HG02642 (cell line): ENCODE measurements around the gene ITGAV.
"Not testable (repeated sequence)": the region's sequence is repeated elsewhere in the genome, so short reads cannot be mapped to it uniquely, and the experiment has no call there.

Experiments
- ATAC-seq: cut with Tn5 transposase; IDR thresholded peaks from one replicate; pipeline ENCODE4 v1.9.1; 2021; ENCODE audit warnings: mild to moderate bottlenecking; ENCODE audit not compliant: unreplicated experiment, poor library complexity

The ITGAV gene

DNA sequence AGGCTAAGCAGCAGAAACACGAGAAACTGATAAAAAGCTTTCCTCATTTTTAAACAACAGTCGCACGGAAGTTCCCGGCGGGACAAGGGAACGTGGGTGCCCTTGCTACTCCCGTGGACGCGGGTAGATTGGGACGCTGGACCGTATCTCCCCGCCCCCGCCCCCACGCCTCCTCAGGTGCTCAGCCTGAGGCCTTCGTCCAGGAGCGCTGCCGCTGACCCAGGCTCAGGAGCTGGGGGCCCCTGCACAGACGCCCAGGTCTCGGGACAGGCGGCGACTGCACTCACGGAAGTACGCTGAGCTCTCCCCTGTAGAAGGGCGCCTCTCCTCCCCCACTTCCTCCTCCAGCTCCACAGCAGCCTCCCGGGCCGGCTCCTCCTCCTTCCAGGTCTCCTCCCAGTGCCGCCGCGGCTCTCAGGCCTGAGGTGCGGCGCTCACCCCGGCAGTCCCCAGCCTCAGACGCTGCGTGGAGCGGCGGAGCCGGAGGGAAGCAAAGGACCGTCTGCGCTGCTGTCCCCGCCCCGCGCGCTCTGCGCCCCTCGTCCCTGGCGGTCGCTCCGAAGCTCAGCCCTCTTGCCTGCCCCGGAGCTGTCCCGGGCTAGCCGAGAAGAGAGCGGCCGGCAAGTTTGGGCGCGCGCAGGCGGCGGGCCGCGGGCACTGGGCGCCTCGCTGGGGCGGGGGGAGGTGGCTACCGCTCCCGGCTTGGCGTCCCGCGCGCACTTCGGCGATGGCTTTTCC, at the start of gene ITGAV:
Gene ITGAV (plus strand): TSS at position 445 of the 738 bp plus-strand sequence. CDS start 283 bp downstream, at position 728.
- peak; percentile 98 for ATAC-seq

GRCh38 chr2:186540941-186541340, 48.9 kb upstream of the ITGAV start:
- ATAC-seq, result no peak

DNA sequence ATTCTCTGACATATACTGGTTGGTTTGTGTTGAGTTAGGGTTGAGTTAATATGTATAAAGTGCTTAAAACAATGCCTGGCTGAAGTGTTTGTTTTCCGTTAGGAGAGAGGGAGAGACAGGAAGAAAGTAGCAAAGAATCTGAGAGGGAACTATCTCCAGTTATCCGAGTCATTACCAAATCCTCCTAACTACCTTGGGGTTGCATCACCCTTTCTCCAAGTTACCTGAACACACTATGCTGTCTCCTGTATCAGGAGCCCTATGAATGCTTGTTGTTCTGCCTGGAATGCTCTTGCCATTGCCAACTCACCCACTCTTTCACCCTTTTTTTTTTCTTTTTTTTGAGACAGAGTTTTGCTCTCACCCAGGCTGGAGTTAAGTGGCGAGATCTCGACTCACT, 47.9 kb upstream of the ITGAV start:
- ATAC-seq, result no peak

DNA sequence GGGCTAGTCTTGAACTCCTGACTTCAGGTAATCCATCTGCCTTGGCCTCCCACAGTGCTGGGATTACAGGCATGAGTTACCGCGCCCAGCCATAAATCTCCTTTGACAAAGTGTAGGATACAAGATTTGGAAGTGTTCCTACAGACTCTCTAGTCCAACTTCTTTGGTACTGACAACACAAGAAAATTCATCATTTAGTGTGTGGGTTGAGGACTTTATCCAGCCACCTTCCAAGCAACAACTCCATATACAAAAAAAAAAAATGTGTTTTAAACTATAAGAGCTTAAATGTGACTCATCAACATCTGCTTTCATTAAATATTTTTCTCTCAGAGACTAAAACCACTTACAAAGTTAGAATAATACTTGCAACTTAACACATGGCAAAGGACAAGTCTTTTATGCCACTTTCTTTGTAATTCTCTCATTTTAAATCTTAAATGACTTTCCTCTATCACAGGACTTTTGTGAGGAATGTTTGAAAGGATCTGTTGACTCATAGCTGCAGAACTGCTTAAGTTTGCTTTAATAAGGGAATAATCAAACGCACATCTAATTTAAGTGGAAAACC, 46.2 kb upstream of the ITGAV start:
- ATAC-seq, result no peak

- no peak for ATAC-seq
Measured at GRCh38 chr2:186544255-186544675, 45.6 kb upstream of the ITGAV start.

- ATAC-seq, result no peak
Measured at GRCh38 chr2:186546846-186547245, 43.0 kb upstream of the ITGAV start.

DNA sequence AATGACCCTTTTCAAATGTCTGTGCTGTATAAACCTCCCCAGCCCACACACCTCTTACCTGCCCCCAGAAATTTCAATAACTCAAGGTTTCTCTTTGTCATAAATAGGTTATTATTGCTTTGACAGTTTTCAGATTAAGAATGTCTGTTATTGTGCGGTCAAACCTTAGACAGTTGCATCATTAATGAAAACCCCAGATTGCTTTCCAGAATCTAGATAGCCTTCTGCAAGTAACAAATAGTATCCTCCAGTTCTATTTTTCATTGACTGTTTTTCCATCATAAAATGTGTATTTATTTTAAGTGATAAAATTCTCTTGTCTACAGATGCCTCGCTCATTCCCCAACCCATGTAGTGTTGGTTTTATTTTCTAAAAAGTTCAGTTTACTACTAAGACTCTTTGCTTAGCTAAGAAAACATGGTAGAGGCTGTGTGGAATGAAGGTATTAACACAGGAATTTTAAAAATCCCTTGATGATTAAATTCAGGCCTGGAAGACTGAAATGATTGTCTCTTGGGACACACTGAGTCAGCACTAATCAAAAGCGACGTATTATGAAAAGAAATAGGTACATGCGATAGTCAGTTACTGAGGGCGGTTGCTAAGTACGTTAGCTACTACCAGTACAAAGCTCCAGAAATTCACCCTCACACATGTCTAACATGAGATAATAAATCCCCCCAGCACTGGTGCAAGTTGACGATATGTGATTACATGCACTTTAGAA, 38.4 kb upstream of the ITGAV start:
- ATAC-seq, result no peak

DNA sequence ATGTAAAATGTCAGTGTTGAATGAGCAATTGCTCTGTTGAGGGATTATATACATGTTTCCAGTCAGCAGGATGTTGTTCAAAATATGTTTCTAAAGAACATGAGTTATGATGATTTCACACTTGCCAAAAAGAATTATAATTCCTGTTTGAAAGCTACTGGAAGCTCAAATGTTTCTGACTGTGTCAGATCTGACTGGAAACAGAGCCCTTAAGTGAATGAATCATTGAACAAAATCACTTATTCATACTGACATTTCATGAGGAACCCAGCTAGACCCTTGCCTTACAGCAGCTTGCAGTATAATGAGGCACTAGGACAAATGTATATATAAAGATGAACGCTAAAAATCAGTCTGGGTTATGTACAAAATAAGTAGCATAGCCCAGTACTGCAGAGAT, 35.4 kb upstream of the ITGAV start:
- ATAC-seq, result no peak

DNA sequence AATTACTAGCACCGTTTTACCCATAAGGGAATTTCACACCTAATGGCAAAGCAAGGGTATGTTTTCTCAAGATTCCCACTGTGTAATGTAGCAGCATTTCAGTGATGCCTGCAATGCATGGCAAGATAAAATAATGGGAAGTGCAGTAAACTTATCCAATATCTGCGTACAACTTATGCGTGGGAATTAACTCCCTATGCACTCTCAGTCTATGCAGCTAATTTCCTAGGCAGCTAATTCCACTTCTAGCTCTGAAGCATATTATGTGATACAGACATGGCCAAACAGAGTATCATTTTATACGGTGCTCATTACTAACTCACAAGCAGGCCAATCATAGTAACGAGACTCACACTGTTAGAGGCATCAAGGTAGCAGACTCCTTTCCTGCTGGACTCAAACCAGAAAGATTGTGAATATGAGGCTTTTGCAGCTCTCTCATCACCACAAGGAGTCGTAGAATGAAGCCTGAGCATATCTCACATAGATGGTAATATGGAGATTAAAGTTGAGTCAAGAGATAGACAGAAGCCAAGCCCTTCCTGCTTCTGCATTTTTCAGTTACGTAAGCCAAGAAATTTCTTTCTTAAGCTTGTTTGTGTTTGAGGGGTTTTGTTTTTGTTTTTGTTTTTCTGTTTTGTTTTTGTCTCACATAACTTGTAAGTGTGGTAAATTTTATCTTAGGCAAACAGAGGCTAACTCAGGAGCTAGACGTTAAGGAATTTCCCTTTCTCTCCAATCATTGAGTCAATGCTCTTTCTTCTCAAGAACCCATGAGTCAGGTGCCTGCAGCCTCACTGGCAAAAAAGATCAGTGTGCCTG, 34.8 kb upstream of the ITGAV start:
- no peak for ATAC-seq

DNA sequence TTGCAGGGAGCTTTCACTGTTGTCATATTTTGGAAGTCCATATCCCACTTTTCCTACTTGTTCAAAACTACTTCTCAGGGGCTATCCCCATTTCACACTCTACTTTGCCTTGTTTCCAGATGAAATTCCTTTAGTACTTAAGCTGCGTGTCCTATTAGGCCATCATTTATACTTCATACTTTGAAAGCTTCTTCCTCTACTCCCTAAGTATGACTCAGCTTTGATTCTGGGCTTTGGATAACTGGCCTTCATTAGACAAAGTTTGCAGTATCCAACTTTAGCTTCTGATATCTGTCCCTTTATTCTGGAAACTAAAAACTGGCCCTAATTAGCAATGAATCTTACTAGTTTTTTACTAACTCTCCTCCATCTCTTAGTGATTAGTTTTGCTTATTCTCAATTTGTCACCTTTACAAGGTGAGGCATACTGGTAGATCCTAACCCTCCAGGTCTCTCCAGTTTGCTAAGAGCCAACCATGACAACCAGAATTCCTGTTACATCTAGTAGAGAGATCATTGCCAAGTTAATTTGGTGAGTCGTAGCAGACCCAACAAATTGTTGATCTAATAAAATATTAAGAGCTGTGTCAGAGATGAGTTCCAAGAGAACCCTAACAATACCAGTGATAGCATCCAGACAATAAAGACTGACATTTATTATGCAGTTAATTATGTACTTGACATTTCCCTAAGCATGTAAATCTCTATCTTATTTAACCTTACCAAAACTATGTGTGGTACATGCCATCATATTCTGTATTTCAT, 31.2 kb upstream of the ITGAV start:
- ATAC-seq, result no peak

DNA sequence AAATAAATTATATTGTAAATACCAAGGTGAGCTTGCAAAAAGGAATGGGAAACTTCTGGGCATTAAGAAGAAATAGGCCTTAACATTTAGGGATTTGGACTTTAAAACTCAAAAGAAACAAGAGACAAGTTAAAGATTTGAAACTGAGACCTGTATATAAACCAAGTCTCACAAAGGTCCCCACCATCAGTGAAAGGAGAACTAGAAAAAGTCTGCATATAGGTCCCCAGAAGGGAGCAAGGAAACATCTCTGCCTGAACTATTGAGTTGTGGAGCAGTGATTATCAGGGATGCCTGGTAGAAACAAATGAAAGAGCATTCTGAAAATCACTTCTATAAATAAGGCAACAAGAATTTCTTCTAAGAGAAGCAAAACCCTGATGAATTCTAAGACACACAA, 30.5 kb upstream of the ITGAV start:
- peak; percentile 54 for ATAC-seq

- ATAC-seq, result peak; percentile 78
Measured at GRCh38 chr2:186559848-186560247, 30.0 kb upstream of the ITGAV start.

DNA sequence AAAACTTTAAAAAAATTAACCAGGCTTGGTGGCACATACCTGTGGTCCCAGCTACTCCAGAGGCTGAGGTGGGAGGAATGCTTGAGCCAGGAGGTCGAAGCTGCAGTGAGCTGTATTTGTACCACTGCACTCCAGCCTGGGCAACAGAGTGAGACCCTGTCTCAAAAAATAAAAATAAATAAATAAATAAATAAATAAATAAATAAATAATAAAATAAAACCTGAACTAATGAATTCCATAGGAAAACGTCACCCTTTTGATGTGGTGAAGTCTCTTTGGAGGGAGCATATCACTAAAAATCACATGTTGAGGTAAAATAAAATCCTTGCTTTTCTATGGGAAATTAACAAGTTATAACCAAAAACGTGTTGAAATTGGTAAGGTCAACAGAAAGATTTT, 29.6 kb upstream of the ITGAV start:
- ATAC-seq, result peak; percentile 18

DNA sequence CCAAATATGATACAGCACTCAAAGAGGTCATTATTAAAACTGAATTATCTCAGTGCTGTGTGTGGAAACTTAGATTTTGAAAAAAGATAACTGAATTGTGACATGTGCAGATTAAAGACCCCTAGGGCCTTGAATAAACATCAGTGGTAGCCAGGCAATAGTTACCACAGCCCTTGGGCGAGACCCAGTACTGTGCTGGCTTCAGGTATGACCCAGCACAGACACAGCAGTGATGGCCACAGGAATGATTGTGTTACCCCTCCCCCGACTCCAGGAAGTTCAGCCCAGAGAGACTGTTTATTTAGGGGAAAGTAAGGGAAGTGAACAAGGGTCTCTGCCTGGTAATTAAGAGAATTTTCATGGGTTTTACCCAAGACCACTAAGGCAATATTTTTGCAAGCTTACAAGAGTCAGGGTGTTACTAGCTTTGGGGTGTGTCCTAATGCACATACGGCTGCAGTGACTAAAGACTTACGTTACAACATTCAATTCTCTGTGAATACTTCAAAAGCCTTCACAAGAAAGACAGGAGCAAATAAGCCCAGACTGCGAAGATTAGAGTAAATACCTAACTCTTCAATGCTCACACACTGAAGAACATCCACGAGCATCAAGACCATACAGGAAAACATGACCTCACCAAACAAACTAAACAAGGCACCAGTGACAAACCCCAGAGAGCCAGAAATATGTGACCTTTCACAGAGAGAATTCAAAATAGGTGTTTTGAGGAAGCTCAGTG, 28.2 kb upstream of the ITGAV start:
- no peak for ATAC-seq

- no peak for ATAC-seq
Measured at GRCh38 chr2:186562209-186562578, 27.7 kb upstream of the ITGAV start.

- not testable (repeated sequence) for ATAC-seq
Measured at GRCh38 chr2:186568600-186568999, 21.3 kb upstream of the ITGAV start.

DNA sequence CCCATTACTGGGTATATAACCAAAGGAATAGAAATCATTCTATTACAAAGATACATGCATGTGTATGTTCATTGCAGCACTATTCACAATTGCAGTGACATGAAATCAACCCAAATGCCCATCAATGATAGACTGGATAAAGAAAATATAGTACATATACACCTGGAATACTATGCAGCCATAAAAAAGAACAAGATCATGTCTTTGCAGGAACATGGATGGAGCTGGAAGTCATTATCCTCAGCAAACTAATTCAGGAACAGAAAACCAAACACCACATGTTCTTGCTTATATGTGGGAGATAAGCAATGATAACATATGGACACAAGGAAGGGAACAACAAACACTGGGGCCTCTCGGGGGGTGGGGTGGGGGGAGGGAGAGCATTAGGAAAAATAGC, 20.7 kb upstream of the ITGAV start:
- ATAC-seq, result not testable (repeated sequence)

- ATAC-seq, result no peak
Measured at GRCh38 chr2:186569897-186570296, 20.0 kb upstream of the ITGAV start.

GRCh38 chr2:186570604-186571003, 19.3 kb upstream of the ITGAV start:
- ATAC-seq, result no peak
